ENCODE data around the gene COL16A1.

Gene COL16A1

GRCh38 chr1:31646259-31646960, 57.4 kb downstream of the COL16A1 start:
- no peak for DNase-seq (ENCODE audit: low read depth)

DNA sequence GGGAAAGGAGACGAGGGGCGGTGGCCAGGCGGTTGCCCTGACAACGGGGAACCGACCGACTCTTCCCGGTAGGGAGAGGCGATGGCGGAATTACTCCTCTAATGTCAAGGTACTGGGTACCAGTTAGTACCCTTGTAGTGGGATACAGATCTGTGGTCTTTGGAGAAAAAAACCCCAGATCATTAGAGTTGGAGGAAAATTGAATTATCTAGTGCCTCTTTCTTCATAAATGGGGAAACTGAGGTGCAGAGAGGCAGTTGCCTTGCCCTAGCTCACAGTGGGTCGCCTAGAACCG, 58.6 kb downstream of the COL16A1 start:
- no peak for DNase-seq (ENCODE audit: low read depth)

DNA sequence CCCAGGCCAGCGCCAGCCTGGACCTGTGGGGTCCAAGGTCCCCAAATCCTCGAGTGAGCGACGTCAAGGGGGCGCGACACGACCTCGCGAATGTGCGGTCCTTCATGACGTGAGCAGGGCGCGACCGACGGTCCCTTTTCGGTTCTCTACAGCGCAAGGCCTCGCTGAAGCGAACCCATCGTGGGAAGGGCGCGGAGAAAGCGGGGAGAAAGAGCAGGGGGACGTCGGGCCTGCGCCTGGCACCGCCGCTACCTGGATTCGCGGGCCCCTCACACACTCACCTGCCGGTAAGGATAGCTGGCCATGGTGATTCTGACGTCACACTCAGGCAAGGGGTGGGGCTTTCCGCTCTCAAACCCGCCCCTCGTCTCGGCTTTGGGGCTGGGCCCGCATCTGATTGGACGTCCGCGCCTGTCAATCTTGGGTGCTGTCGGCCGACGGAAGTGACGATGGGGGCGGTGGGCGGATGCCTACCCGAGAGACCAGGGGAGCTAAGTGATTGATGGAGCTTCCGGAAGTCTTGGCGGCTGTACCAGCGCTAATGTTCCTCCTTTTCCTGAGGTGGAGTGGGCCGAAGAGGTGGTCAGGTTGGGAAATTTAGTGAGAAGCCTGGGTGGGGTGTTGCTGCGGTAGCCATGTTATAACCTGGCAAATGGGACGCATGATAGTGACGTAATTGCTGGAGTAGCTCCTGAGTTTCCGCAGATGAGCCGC, 59.1 kb downstream of the COL16A1 start, which contains the start of gene PEF1:
Gene PEF1 (minus strand): TSS at position 317 of the 714 bp plus-strand sequence. CDS start 12 bp downstream, at position 305.
- peak; percentile 98 for DNase-seq (ENCODE audit: low read depth)

DNA sequence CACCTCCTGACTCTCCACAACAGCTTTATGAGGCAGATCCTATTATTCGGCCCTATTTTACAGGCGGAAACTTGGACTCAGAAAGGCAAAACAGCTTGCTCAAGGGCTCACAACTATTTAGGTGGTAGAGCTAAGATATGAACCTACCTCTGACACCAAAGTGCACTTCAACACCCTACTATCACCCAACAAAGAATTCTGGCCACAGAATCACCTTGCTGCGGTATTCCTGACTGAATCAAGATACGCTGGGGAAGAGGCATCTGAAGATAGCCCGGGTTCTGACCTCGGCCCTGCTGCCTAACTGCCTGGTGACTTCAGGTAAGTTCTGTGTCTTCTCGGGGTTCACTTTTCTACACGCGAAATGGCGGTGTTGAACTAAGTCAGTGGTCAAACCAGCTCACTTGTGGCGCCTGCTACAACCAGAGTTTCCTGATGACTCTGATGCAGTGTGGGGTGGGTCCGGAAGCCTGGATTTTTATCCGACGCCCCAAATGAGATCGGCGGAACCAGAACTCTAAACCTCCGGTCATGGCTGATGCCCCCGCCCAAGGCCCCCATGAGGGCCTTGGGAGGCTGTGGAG, 59.7 kb downstream of the COL16A1 start:
- no peak for DNase-seq (ENCODE audit: low read depth)

DNA sequence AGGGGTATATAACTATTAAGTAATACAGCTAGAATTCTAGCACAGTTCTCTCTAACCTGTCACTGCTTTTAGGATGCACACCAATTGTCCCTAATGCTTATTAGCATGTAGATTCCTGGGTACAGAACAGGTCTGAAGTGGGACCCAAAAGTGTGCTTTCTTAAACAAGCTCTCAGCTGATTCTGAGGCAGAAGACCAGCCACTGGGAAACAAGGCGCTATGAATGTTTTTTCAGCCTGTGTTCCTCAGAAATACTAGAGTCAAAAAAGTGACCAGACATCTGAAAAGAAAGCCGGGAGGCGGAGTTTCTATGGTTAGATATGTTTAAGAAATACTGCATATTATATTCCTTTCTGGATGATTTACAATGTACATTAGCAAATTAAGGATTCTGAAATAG, 60.9 kb downstream of the COL16A1 start:
- DNase-seq (ENCODE audit: low read depth) = no peak

GRCh38 chr1:31642366-31642765, 61.5 kb downstream of the COL16A1 start:
- DNase-seq (ENCODE audit: low read depth) = no peak

DNA sequence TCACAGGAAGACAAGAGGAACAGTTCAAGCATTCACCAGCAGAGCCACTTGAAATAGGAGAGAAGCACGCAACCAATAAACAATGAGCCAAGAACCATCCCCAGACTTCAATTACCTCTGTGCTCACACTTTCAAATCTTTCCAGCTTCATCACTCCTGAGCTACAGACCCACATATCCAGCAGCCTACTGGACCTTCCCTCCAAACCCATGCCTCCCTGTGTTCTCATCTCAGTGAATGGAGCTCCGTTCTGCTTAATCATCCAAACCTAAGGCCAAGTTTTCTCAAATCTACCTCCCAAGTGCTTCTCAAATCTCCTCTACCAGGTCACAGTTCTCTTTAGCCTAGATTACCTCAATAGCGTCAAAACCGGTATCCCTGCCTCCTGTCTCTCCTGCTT, 62.9 kb downstream of the COL16A1 start:
- no peak for DNase-seq (ENCODE audit: low read depth)

DNA sequence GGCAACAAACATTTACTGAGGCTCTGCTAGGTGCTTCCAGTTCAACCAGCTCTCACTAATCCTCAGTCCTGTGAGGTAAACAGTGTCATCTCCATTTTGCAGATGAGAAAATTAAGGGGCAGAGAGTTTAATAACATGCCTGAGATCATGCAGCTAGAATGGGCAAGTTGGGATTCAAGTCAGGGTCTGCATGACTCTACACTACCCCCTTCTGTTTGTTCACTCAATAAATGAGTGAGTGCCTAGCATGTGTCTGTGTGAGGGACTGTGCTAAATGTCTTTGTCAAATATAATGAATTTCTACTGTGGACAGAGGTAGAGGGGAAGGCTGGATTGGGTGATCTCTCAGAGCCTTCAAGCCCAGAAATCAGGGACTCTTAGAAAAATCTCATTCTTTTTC, 63.6 kb downstream of the COL16A1 start:
- DNase-seq (ENCODE audit: low read depth) = no peak

DNA sequence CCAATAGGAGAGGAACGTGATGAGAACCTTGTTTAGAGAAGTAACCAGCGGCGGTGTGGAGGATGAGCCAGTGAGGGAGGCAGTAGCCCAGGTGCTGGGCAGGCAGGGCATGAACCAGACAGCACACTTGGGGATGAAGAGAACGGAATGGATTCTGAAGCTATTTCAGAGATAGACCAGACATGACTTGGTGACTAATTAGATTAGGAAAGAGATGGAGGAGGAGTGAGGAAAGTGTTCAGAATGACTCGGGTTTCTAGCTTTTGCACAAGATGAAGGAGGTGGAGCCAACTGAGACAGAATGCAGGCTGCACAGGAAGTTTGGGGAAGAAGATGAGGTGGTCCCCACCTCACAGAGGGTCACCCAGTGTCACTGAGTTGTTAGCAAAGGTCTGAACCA, 64.3 kb downstream of the COL16A1 start:
- peak; percentile 91 for DNase-seq (ENCODE audit: low read depth)

- no peak for DNase-seq (ENCODE audit: low read depth)
These were observed 65.7 kb downstream of the COL16A1 start for GRCh38 chr1:31637915-31638673.

GRCh38 chr1:31633117-31633516, 70.7 kb downstream of the COL16A1 start:
- DNase-seq (ENCODE audit: low read depth) = peak; percentile 28

DNA sequence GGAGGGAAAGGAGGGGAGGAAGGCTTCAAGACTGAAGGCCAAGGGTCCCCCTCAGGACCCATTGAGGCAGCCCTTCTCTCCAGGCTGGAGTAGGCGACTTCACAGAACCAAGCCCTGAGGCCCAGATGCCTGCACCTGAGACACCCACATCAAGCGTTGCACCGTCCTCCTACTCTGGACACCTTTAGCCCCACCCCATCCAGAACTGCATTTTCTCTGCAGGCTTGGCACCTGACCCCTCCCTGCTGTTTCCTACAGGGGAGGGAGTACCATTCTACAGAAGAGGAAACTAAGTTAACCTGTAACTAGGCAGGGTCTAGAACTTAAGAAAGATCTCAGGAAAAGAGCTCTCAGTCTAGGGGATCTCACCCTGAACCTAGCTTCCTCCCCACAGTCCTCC, 71.2 kb downstream of the COL16A1 start:
- no peak for DNase-seq (ENCODE audit: low read depth)

- DNase-seq (ENCODE audit: low read depth) = no peak
These were observed 74.8 kb downstream of the COL16A1 start for GRCh38 chr1:31628931-31629556.

DNA sequence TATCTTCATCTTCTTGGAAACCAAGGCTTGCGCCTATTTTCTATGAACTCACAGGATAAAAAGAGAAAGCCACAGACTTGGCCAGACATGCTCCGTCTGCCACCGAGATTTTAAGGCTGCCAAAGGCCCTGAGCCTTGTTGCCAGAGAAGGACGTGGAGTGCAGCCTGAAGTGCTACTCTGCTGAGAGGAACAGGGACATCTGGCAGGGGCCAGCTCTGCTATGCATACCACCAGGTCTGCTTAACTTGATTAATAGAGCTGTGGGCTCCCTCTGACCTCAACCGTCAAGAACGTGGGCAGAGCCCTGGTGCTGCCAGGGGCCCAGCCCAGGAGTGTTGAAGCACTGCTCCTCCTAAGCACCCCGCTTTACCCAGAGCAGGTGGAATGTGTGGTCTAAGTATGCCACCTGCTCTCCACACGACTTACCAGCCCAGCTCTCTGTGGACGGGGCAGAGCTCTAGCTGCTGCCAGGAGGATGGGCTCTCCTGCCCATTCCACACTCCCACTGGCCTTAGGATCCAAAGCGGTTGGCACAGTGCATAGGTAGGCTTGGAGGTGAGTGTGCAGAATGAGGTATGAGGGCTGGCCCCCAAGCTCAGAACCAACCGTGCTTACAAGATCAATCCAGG, 75.8 kb downstream of the COL16A1 start:
- no peak for DNase-seq (ENCODE audit: low read depth)

DNA sequence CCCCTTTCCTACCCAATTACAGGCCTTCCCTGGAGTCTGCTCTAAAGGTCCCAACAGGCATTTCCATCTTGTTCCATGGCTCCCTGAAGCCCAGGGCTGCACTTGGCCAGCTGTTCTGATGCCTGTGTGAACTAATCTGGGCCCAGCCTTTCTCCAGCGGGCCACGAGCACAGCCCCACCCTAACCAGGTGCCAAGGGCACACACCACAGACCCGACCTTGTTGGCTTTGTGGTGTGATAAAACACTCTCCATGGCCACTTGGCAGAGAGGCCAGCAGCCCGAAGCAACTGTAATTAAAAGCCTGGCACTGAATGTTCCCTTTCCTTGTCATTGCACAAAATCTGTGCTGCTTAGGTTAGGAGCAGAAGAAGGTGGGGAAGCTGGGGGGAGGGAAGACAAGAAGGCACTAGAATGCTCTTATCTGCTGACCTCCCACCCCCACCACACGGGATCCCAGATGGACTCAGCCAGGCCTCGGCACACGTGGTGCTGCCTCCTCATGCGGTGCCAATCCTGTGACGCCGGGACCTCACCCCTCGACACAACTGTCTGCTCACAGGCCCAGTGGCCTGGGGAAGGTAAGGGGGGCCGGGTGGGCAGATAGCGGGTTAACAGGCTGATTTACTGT, 76.4 kb downstream of the COL16A1 start:
- no peak for DNase-seq (ENCODE audit: low read depth)

- peak; percentile 44 for DNase-seq (ENCODE audit: low read depth)
These were observed 77.3 kb downstream of the COL16A1 start for GRCh38 chr1:31626223-31627207.

- DNase-seq (ENCODE audit: low read depth) = peak; percentile 69
These were observed 78.1 kb downstream of the COL16A1 start for GRCh38 chr1:31625561-31626222.

DNA sequence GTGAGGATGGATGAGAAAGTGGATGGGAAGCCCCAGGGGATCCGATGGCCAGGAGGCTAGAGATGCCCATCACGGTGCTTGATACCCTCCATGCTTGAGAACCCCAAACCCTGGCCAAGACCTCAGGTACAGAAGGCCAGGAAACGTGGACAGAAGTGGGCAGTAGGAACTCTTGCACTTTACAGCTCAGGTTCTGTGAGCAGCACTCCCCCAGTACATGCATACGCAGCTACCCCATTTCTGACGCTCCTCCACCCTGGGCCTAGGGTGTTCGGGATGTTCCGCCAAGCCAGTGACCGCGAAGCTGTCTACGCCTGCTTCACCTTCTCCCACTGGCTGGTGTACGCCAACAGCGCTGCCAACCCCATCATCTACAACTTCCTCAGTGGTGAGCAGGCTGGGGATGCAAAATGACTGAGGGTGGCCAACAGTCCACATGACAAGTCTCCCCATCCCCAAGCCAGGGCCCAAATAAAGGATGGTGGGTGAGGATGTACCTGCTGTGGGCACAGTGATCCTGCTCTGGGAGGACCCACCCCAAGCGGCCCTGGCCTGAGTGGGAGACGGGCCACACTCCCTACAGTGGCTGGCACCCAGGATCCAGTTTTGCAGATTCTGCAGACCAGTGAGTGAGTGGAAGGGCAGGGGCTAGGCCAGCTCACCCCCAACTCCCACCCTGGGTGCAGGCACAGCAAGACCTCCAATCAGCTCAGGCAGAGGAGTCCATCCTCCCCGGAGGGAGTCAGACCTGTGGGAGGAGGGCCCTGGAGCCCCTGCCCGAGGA, 78.9 kb downstream of the COL16A1 start:
- no peak for DNase-seq (ENCODE audit: low read depth)

DNA sequence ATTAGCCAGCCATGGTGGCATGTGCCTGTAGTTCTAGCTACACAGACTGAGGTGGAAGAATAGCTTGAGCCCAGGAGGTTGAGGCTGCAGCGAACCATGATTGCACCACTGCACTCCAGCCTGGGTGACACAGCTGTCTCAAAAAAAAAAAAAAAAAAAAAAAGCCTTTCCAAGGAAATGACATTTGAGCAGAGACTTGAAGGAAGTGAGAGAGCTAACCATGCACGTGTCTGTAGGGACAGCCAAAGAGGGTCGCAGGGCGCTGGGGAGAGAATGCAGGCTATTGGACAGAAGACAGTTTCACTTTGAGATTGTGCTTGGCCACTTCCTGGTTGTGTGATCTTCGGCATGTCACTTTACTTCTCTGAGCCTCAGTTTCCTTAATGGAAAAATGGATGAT, 79.5 kb downstream of the COL16A1 start:
- DNase-seq (ENCODE audit: low read depth) = no peak

Data from iris pigment epithelial cell (primary cell).